Smooth muscle cell (in vitro differentiated cells): ENCODE results near the gene GNAI3. TPM values are rescaled to one million over a fixed set of nuclear protein-coding genes. Genes with fewer than 3 reads are reported as not detected.
A peak's percentile ranks its signal among the peaks of the same experiment; 100 is the strongest.

Experiments
- DNase-seq: peaks from one replicate; lab custom pipeline; 2025; ENCODE audit not compliant: unreplicated experiment; lab: John Stamatoyannopoulos, UW
- H2AFZ ChIP-seq: fragments of 200-600 bp; sonication (generic); 2 replicates; pipeline ENCODE4 v1.6.0; 2016; ENCODE audit warnings: antibody characterized with exemption, low read depth, mild to moderate bottlenecking
- H3F3A ChIP-seq: fragments of 200-600 bp; sonication (generic); 2 replicates; pipeline ENCODE4 v1.6.0; 2017; ENCODE audit warnings: antibody characterized with exemption, low read depth
- H3K27ac ChIP-seq: fragments of 200-600 bp; sonication (generic); 2 replicates; pipeline ENCODE4 v1.5.1; 2016; ENCODE audit warnings: low read depth, mild to moderate bottlenecking
- H3K27me3 ChIP-seq: fragments of 200-600 bp; sonication (generic); 2 replicates; pipeline ENCODE4 v1.6.1; 2016; ENCODE audit warnings: low read depth, mild to moderate bottlenecking
- H3K36me3 ChIP-seq: fragments of 200-600 bp; sonication (generic); 2 replicates; pipeline ENCODE4 v1.5.1; 2016; ENCODE audit warnings: low read depth
- H3K4me1 ChIP-seq: fragments of 200-600 bp; sonication (generic); 2 replicates; pipeline ENCODE4 v1.5.1; 2016; ENCODE audit warnings: low read depth
- H3K4me2 ChIP-seq: fragments of 200-600 bp; sonication (generic); 2 replicates; pipeline ENCODE4 v1.6.0; 2016; ENCODE audit warnings: mild to moderate bottlenecking
- H3K4me3 ChIP-seq: fragments of 200-600 bp; sonication (generic); 2 replicates; pipeline ENCODE4 v1.5.1; 2016; ENCODE audit warnings: mild to moderate bottlenecking
- H3K79me2 ChIP-seq: fragments of 200-600 bp; sonication (generic); 2 replicates; pipeline ENCODE4 v1.6.0; 2016; ENCODE audit warnings: low read depth, mild to moderate bottlenecking
- H3K9ac ChIP-seq: fragments of 200-600 bp; sonication (generic); 2 replicates; pipeline ENCODE4 v1.6.0; 2016; ENCODE audit warnings: low read depth
- H3K9me3 ChIP-seq: fragments of 200-600 bp; sonication (generic); replicated peaks from 2 replicates; pipeline ENCODE4 v1.5.1; 2016; ENCODE audit warnings: low read depth
- H4K20me1 ChIP-seq: fragments of 200-600 bp; sonication (generic); 2 replicates; pipeline ENCODE4 v1.6.0; 2016; ENCODE audit warnings: low read depth
- WGBS: methylation state at CpG from one replicate; pipeline ENCODE4 v1.1.7; 2016; ENCODE audit warnings: low lambda C conversion rate; 5-methylcytosine and 5-hydroxymethylcytosine counted together
- polyA plus RNA-seq: library from polyadenylated mRNA; unstranded; fragments of >200 nt; fragmentation: Nextera tagmentation; extraction: Ambion mirVana; gene quantifications from 2 replicates; pipeline ENCODE4 v1.2.1, GENCODE V29; 2016
- total RNA-seq: library from RNA; depleted of rRNA; stranded (reverse); fragments of >200 nt; gene quantifications from 2 replicates; pipeline ENCODE4 v1.2.3, GENCODE V29; 2014
- TF ChIP-seq, protein P1 (sequence below): fragments of 200-600 bp; sonication (generic); IDR thresholded peaks from 2 replicates; pipeline ENCODE4 v1.5.1; 2017; ENCODE audit warnings: borderline replicate concordance, mild to moderate bottlenecking, antibody characterized with exemption; ENCODE audit not compliant: insufficient read depth, poor library complexity, severe bottlenecking

The GNAI3 gene
- total and polyA plus RNA-seq, 2 experiments from 2014 or later = 11.4 to 15.4 TPM

DNA sequence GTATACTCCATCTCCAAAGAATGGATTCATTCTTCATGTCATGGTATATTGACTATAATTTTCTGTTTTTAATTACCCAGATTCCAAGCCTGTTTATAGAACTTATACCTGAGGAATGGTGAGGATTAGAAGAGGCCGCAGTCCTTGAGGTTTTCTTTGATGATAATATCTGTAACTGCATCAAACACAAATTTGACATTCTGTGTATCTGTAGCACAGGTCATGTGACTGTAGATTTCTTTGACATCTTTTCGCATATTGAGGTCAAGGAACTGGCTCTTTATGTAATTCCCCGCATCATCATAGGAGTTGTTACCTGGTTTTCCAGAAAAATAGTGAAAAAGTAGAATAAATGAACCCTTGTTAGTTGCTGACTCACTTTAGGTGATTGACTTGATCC is 54.8 kb downstream of the GNAI3 start:
- 97% methylated on average over 3 of the region's 3 CpGs for WGBS
- TF ChIP-seq, protein P1, sequence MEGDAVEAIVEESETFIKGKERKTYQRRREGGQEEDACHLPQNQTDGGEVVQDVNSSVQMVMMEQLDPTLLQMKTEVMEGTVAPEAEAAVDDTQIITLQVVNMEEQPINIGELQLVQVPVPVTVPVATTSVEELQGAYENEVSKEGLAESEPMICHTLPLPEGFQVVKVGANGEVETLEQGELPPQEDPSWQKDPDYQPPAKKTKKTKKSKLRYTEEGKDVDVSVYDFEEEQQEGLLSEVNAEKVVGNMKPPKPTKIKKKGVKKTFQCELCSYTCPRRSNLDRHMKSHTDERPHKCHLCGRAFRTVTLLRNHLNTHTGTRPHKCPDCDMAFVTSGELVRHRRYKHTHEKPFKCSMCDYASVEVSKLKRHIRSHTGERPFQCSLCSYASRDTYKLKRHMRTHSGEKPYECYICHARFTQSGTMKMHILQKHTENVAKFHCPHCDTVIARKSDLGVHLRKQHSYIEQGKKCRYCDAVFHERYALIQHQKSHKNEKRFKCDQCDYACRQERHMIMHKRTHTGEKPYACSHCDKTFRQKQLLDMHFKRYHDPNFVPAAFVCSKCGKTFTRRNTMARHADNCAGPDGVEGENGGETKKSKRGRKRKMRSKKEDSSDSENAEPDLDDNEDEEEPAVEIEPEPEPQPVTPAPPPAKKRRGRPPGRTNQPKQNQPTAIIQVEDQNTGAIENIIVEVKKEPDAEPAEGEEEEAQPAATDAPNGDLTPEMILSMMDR = no peak
- Histone ChIP-seq H3K9ac (no peak overlapping the region), H3K9me3 (no peaks in the 10 kb centered on the region), H3K4me1 (no peaks in the 10 kb centered on the region), H2AFZ (no peak overlapping the region), H3K27ac (no peak overlapping the region), H3F3A (no peaks in the 10 kb centered on the region), H3K4me3 (no peak overlapping the region), H4K20me1 (no peaks in the 10 kb centered on the region), H3K4me2 (no peak overlapping the region), H3K27me3 (no peaks in the 10 kb centered on the region), H3K36me3 (no peaks in the 10 kb centered on the region), H3K79me2 (no peaks in the 10 kb centered on the region)
- no peak for DNase-seq

DNA sequence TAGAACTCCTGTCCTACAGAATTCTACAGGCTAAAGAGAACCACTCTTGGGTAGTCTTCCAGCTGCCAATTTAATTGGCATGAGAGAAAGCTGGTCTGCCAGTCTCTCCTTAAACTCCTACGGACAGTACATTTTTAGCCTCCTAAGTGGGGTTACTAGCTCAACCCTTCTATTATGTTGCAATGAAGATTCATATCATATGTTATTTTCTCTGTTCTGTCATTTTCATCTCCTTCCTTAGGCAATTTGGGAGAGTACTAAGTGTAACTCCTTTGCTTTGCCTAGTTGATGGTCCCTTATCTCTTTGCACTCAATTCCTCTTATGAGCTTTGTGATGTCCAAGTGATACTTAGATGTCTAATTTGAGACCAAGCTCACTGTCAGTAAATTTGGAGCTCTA is 57.0 kb downstream of the GNAI3 start:
- Histone ChIP-seq H4K20me1 (no peaks in the 10 kb centered on the region), H3K4me2 (no peak overlapping the region), H3F3A (peaks cover 3% of the 10 kb centered on the region), H3K9me3 (no peaks in the 10 kb centered on the region), H3K4me3 (no peak overlapping the region), H3K36me3 (no peaks in the 10 kb centered on the region), H3K27me3 (no peaks in the 10 kb centered on the region), H3K79me2 (no peaks in the 10 kb centered on the region), H3K9ac (no peak overlapping the region), H3K4me1 (no peaks in the 10 kb centered on the region), H3K27ac (no peak overlapping the region), H2AFZ (no peak overlapping the region)
- 97% methylated on average over 1 of the region's 1 CpG for WGBS
- DNase-seq = no peak
- TF ChIP-seq, protein P1 = no peak

DNA sequence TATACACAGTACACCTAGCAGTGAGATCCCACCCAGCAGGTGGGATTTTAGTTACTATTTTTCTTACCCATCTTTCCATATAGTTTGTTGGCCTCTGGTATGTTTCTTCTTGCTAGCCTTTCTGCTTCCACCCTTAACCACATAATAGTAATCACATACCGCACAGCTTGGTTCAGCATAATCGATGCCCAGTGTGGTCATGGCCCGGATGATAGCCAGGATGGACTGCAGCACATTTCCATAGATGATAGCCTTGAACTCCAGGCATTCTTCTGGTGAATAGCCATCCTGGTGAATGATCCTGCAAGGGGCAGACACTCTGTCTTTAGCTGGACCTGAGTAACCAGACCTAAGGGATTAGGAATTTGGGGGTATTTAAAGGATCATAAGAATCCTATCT is 61.5 kb downstream of the GNAI3 start:
- Histone ChIP-seq H3K4me2 (no peak overlapping the region), H3K27me3 (no peaks in the 10 kb centered on the region), H3K36me3 (no peaks in the 10 kb centered on the region), H3K9ac (no peak overlapping the region), H3K4me3 (no peak overlapping the region), H4K20me1 (no peaks in the 10 kb centered on the region), H3F3A (peaks cover 3% of the 10 kb centered on the region), H2AFZ (no peak overlapping the region), H3K79me2 (no peaks in the 10 kb centered on the region), H3K4me1 (no peaks in the 10 kb centered on the region), H3K27ac (peak overlapping the region; percentile 69), H3K9me3 (no peaks in the 10 kb centered on the region)
- TF ChIP-seq, protein P1 = no peak
- WGBS = 100% methylated on average over 3 of the region's 3 CpGs
- DNase-seq = no peak

DNA sequence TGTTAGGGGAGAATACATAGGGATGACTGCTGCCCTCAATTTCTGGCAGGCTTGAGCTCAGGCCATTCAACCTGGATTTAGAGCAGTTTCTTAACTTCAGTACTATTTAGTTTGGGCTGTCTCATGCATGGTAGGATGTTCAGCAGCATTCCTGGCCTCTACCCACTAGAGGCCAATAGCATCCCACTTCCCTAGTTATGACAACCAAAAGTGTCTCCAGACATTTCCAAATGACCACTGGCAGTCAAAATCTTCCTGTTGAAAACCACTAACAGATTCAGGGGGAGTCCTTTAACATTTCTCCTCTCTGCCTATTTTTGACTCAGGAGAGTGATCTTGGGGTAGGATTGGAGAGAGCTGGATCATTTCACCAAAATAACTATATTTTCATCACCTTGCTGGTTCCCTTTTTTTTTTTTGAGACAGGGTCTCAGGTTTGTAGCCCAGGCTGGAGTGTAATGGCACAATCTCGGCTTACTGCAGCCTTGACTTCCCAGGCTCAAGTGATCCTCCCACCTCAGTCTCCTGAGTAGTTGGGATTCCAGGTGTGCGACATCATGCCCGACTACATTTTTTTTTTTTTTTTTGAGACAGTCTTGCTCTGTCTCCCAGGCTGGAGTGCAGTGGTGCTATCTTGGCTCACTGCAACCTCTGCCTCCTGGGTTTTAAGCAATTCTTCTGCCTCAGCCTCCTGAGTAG is 62.3 kb downstream of the GNAI3 start:
- Histone ChIP-seq H3K36me3 (no peaks in the 10 kb centered on the region), H2AFZ (no peak overlapping the region), H3K4me1 (no peaks in the 10 kb centered on the region), H3K9ac (peak overlapping the region; percentile 7), H3K79me2 (no peaks in the 10 kb centered on the region), H3K27ac (peak overlapping the region; percentile 69), H4K20me1 (no peaks in the 10 kb centered on the region), H3K27me3 (no peaks in the 10 kb centered on the region), H3F3A (peaks cover 3% of the 10 kb centered on the region), H3K4me2 (peak overlapping the region; percentile 59), H3K4me3 (no peak overlapping the region), H3K9me3 (no peaks in the 10 kb centered on the region)
- 45% methylated on average over 3 of the region's 3 CpGs for WGBS
- TF ChIP-seq, protein P1 = no peak
- DNase-seq = no peak
